H1 (cell line): ENCODE data around the gene PLXNA4. TPM values are rescaled to one million over a fixed set of nuclear protein-coding genes. Genes with fewer than 3 reads are reported as not detected.

Experiments used
- CTCF ChIA-PET: fragments of 300-600 bp; sonication (Branson Sonifier 250); formaldehyde crosslinking; loops from one replicate; lab custom pipeline; 2021; ENCODE audit not compliant: partially characterized antibody; lab: Charles Lee
- POLR2A ChIA-PET: fragments of 300-600 bp; sonication (Branson Sonifier 250); formaldehyde crosslinking; loops from one replicate; lab custom pipeline; 2021; ENCODE audit warnings: inconsistent platforms; ENCODE audit not compliant: partially characterized antibody; lab: Charles Lee
- DNase-seq, 2 experiments: peaks; one replicate each; pipeline versions ENCODE4 v3.0.0 to v3.0.0-alpha.2; 2010 to 2022; ENCODE audit warnings: low spot score in 2 of 2, low read depth in 1 of 2, mixed read lengths in 1 of 2
- FAIRE-seq: peaks from 2 replicates; lab custom pipeline; 2011; peaks lifted over from hg19 to GRCh38; lab: Jason Lieb, UNC
- H2AFZ ChIP-seq: 2 replicates; pipeline ENCODE4 v1.8.1; 2012; ENCODE audit warnings: low read length, inconsistent platforms
- H2AK5ac ChIP-seq: 2 replicates; pipeline ENCODE4 v1.6.1; 2013; ENCODE audit warnings: low read depth, low read length
- H2BK120ac ChIP-seq: replicated peaks from 2 replicates; pipeline ENCODE3; 2013; ENCODE audit warnings: low read depth, low read length, inconsistent platforms
- H2BK12ac ChIP-seq: 2 replicates; pipeline ENCODE4 v1.6.1; 2013; ENCODE audit warnings: low read depth, low read length
- H2BK15ac ChIP-seq: 2 replicates; pipeline ENCODE4 v1.6.1; 2013; ENCODE audit warnings: low read length
- H2BK20ac ChIP-seq: 2 replicates; pipeline ENCODE4 v1.6.1; 2013; ENCODE audit warnings: low read length
- H2BK5ac ChIP-seq: 2 replicates; pipeline ENCODE4 v1.6.1; 2013; ENCODE audit warnings: low read depth, low read length
- H3K14ac ChIP-seq: 2 replicates; pipeline ENCODE4 v1.6.1; 2013; ENCODE audit warnings: inconsistent platforms; ENCODE audit not compliant: insufficient read length
- H3K18ac ChIP-seq: 2 replicates; pipeline ENCODE4 v1.6.1; 2013; ENCODE audit warnings: low read length; ENCODE audit errors: extremely low read depth
- H3K23ac ChIP-seq: 2 replicates; pipeline ENCODE4 v1.6.1; 2013; ENCODE audit warnings: inconsistent platforms; ENCODE audit not compliant: insufficient read length
- H3K23me2 ChIP-seq: 2 replicates; pipeline ENCODE4 v1.6.1; 2013; ENCODE audit warnings: low read depth, low read length
- H3K27ac ChIP-seq: 2 replicates; pipeline ENCODE4 v1.6.1; 2011; ENCODE audit warnings: low read depth, low read length, inconsistent platforms
- H3K27me3 ChIP-seq, 4 experiments: replicated peaks in 1 of 4; 1 replicate in 1 of 4; 2 replicates in 3 of 4; pipeline versions ENCODE4 v1.6.1 to v1.8.1; 2011 to 2013; ENCODE audit warnings: low read length in 3 of 4, mild to moderate bottlenecking in 3 of 4, inconsistent platforms in 2 of 4, mixed read lengths in 2 of 4, moderate library complexity in 1 of 4; ENCODE audit not compliant: control insufficient read depth in 3 of 4, insufficient read depth in 3 of 4; ENCODE audit errors: extremely low read depth in 1 of 4
- H3K36me3 ChIP-seq, 4 experiments: 2 replicates each; pipeline versions ENCODE4 v1.6.1 to v1.8.1; 2011 to 2013; ENCODE audit warnings: mild to moderate bottlenecking in 4 of 4, low read length in 3 of 4, moderate library complexity in 2 of 4, control low read depth in 1 of 4, inconsistent platforms in 1 of 4; ENCODE audit not compliant: insufficient read depth in 4 of 4, control insufficient read depth in 2 of 4
- H3K4ac ChIP-seq: replicated peaks from 2 replicates; pipeline ENCODE3; 2013; ENCODE audit warnings: low read length, low read depth, mixed read lengths, inconsistent platforms; ENCODE audit not compliant: insufficient read length
- H3K4me1 ChIP-seq, 4 experiments: replicated peaks in 1 of 4; 1 replicate in 1 of 4; 2 replicates in 3 of 4; pipeline versions ENCODE4 v1.6.1 to v1.8.1; 2011 to 2013; ENCODE audit warnings: low read length in 3 of 4, inconsistent platforms in 2 of 4, mixed read lengths in 1 of 4; ENCODE audit not compliant: insufficient read depth in 4 of 4, control insufficient read depth in 3 of 4
- H3K4me2 ChIP-seq, 2 experiments: 2 replicates each; pipeline versions ENCODE4 v1.6.1 to v1.8.1; 2011 to 2013; ENCODE audit warnings: low read depth in 2 of 2, low read length in 2 of 2, control low read depth in 1 of 2, inconsistent platforms in 1 of 2, mild to moderate bottlenecking in 1 of 2; ENCODE audit not compliant: insufficient read depth in 1 of 2
- H3K4me3 ChIP-seq, 4 experiments: fragments of 200-600, 300-600 bp in 1 of 4; sonication (generic), shearing (Covaris generic), sonication (Bioruptor Twin) in 1 of 4; 2 replicates each; pipeline versions ENCODE4 v1.5.1 to v1.8.1; 2011 to 2016; ENCODE audit warnings: low read length in 4 of 4, low read depth in 3 of 4, control low read depth in 2 of 4, inconsistent platforms in 2 of 4, mild to moderate bottlenecking in 2 of 4, mixed read lengths in 1 of 4, moderate library complexity in 1 of 4; ENCODE audit not compliant: insufficient read depth in 2 of 4; ENCODE audit errors: extremely low read depth in 1 of 4
- H3K56ac ChIP-seq: replicated peaks from 2 replicates; pipeline ENCODE3; 2013; ENCODE audit warnings: low read depth, mild to moderate bottlenecking, mixed read lengths, low read length, inconsistent platforms; ENCODE audit not compliant: insufficient read length
- H3K79me1 ChIP-seq: 2 replicates; pipeline ENCODE4 v1.6.1; 2013; ENCODE audit warnings: low read depth, low read length, control low read depth
- H3K79me2 ChIP-seq, 2 experiments: 2 replicates each; pipeline versions ENCODE4 v1.6.1 to v1.8.1; 2012 to 2013; ENCODE audit warnings: low read length in 2 of 2, mild to moderate bottlenecking in 2 of 2, inconsistent platforms in 1 of 2; ENCODE audit not compliant: insufficient read depth in 2 of 2, control insufficient read depth in 1 of 2
- H3K9ac ChIP-seq, 4 experiments: replicated peaks in 1 of 4; 1 replicate in 1 of 4; 2 replicates in 3 of 4; pipeline versions ENCODE4 v1.6.1 to v1.8.1; 2011 to 2013; ENCODE audit warnings: low read depth in 3 of 4, low read length in 3 of 4, control low read depth in 2 of 4, mild to moderate bottlenecking in 2 of 4, moderate library complexity in 2 of 4, inconsistent platforms in 1 of 4; ENCODE audit errors: extremely low read depth in 1 of 4
- H3K9me3 ChIP-seq, 2 experiments: 2 replicates each; pipeline versions ENCODE4 v1.6.1 to v1.8.1; 2012 to 2013; ENCODE audit warnings: mild to moderate bottlenecking in 2 of 2, moderate library complexity in 2 of 2, control low read depth in 1 of 2, inconsistent platforms in 1 of 2, low read depth in 1 of 2, low read length in 1 of 2, mixed read lengths in 1 of 2; ENCODE audit not compliant: insufficient read depth in 2 of 2
- H4K20me1 ChIP-seq, 2 experiments: replicated peaks in 1 of 2; 2 replicates each; pipeline versions ENCODE3 to v1.8.1; 2011 to 2013; ENCODE audit warnings: inconsistent platforms in 2 of 2, low read length in 2 of 2, mild to moderate bottlenecking in 1 of 2; ENCODE audit not compliant: insufficient read depth in 2 of 2, control insufficient read depth in 1 of 2
- H4K5ac ChIP-seq: 2 replicates; pipeline ENCODE4 v1.6.1; 2013; ENCODE audit warnings: low read length, low read depth, mixed read lengths, inconsistent platforms; ENCODE audit not compliant: insufficient read length
- H4K8ac ChIP-seq: 2 replicates; pipeline ENCODE4 v1.8.0; 2013; ENCODE audit warnings: mild to moderate bottlenecking, moderate library complexity, low read length, inconsistent platforms; ENCODE audit not compliant: insufficient read depth; ENCODE audit errors: extremely low read depth
- H4K91ac ChIP-seq: replicated peaks from 2 replicates; pipeline ENCODE3; 2013; ENCODE audit warnings: low read length, mixed read lengths, inconsistent platforms; ENCODE audit not compliant: insufficient read length
- ASH2L ChIP-seq: fragments of 200-600, 300-600 bp; sonication (generic); IDR thresholded peaks from one replicate; pipeline ENCODE4 v1.7.1; 2017; ENCODE audit warnings: low read length
- NANOG ChIP-seq: IDR thresholded peaks from 2 replicates; pipeline ENCODE4 v1.6.1; 2011; ENCODE audit warnings: low read length, low read depth, mild to moderate bottlenecking, inconsistent platforms; ENCODE audit not compliant: insufficient read depth, poor library complexity, severe bottlenecking
- POLR2A ChIP-seq, 2 experiments: IDR thresholded peaks; 1 replicate in 1 of 2; 2 replicates in 1 of 2; pipeline ENCODE4 v1.6.1; 2011; ENCODE audit warnings: low read depth in 2 of 2, low read length in 2 of 2, mild to moderate bottlenecking in 2 of 2; ENCODE audit errors: control extremely low read depth in 1 of 2
- RBBP5 ChIP-seq: IDR thresholded peaks from 2 replicates; pipeline ENCODE4 v1.7.1; 2012; ENCODE audit warnings: low read depth, mild to moderate bottlenecking, inconsistent platforms, low read length, moderate library complexity, borderline replicate concordance
- RNF2 ChIP-seq: fragments of 200-900, 300-1000 bp; sonication (generic); IDR thresholded peaks from 2 replicates; pipeline ENCODE4 v1.7.1; 2016; ENCODE audit warnings: borderline replicate concordance, low read depth, mild to moderate bottlenecking, antibody characterized with exemption, low read length; ENCODE audit not compliant: poor library complexity, severe bottlenecking; ENCODE audit errors: missing control alignments
- RXRA ChIP-seq: IDR thresholded peaks from 2 replicates; pipeline ENCODE4 v1.6.1; 2011; ENCODE audit warnings: low read depth, mild to moderate bottlenecking, low read length, moderate library complexity; ENCODE audit not compliant: insufficient read depth
- SIX5 ChIP-seq: IDR thresholded peaks from 2 replicates; pipeline ENCODE4 v1.6.1; 2011; ENCODE audit warnings: mild to moderate bottlenecking, low read depth, low read length
- SP2 ChIP-seq: IDR thresholded peaks from 2 replicates; pipeline ENCODE4 v1.6.1; 2012; ENCODE audit warnings: mild to moderate bottlenecking, low read length, inconsistent platforms
- WGBS, 2 experiments: shearing (Covaris generic) in 1 of 2; methylation state at CpG; one replicate each; pipeline versions ENCODE4 v1.1.6 to v1.1.7; 2013 to 2015; ENCODE audit warnings: low lambda C conversion rate in 2 of 2, mixed read lengths in 2 of 2, inconsistent platforms in 1 of 2, low coverage in 1 of 2, missing lambda C conversion rate in 1 of 2; ENCODE audit not compliant: insufficient replicate concordance in 2 of 2, insufficient coverage in 1 of 2, insufficient read length in 1 of 2; ENCODE audit errors: extremely low coverage in 1 of 2, missing lambda C conversion rate in 1 of 2; 5-methylcytosine and 5-hydroxymethylcytosine counted together
- polyA plus RNA-seq, 7 experiments: library from polyadenylated mRNA; depleted of rRNA in 3 of 7; stranded (reverse) in 5 of 7; unstranded in 2 of 7; fragments of >200 nt in 5 of 7; fragments of 200-250 nt in 2 of 7; gene quantifications; 1 replicate in 5 of 7; 2 replicates in 1 of 7; 4 replicates in 1 of 7; pipeline versions ENCODE4 v1.2.1 to v1.2.3, GENCODE V29; 2011 to 2013; ENCODE audit warnings: missing spikeins in 2 of 7, mixed read lengths in 2 of 7
- total RNA-seq: library from RNA; stranded (reverse); fragmentation: NEBNext Ultra II Directional; extraction: Animal tissue kit (Norgen Biotek cat#: 25700); gene quantifications from 2 replicates; pipeline ENCODE4 v1.2.1, GENCODE V29; 2021

The PLXNA4 gene
- total and polyA plus RNA-seq, 2 of the 8 experiments (the other 6 are each of a cell fraction or from before 2014, with no cell fraction given), result 0.76 to 0.79 TPM

GRCh38 chr7:132290021-132290420, 286.2 kb downstream of the PLXNA4 start:
- H3K27me3 ChIP-seq, result no peaks in the 10 kb centered on the region
- no peak overlapping the region for H3K4ac ChIP-seq
- H3K9me3 ChIP-seq, result no peaks in the 10 kb centered on the region
- no peak overlapping the region for H4K8ac ChIP-seq
- H2AK5ac ChIP-seq, result no peak overlapping the region
- no peak for FAIRE-seq
- 84% methylated on average over 5 of the region's 5 CpGs; no CpG with 5 or more reads in 1 of the 2 experiments for WGBS, 2 experiments
- TF ChIP-seq ASH2L, result no peak
- TF ChIP-seq SIX5, result no peak
- TF ChIP-seq RXRA, result no peak
- no peak for TF ChIP-seq NANOG
- TF ChIP-seq RBBP5, result no peak
- no peak for TF ChIP-seq SP2
- TF ChIP-seq RNF2, result no peak
- TF ChIP-seq POLR2A (IDR thresholded peaks at IDR 0.05; ENCODE audit: control extremely low read depth in 1 of 2, low read depth in 2 of 2, low read length in 2 of 2), result no peak
- H3K23ac ChIP-seq, result no peak overlapping the region
- no peak overlapping the region for H4K5ac ChIP-seq
- no peaks in the 10 kb centered on the region for H3K23me2 ChIP-seq
- H2BK5ac ChIP-seq, result no peak overlapping the region
- H3K79me2 ChIP-seq, result no peaks in the 10 kb centered on the region
- no peaks in the 10 kb centered on the region for H3K79me1 ChIP-seq
- H2BK12ac ChIP-seq, result no peak overlapping the region
- ChIA-PET POLR2A (no interaction called here), CTCF (interaction anchor here (1.4 to 2.1 kb wide), 2 partner anchors 18 to 20 kb away, joined by 4 to 6 read pairs; no protein-coding TSS in a partner anchor)
- H3K4me1 ChIP-seq, result no peaks in the 10 kb centered on the region
- no peak overlapping the region for H3K14ac ChIP-seq
- H3K18ac ChIP-seq, result no peak overlapping the region
- no peak for DNase-seq
- H3K36me3 ChIP-seq, result no peaks in the 10 kb centered on the region
- H2BK20ac ChIP-seq, result no peak overlapping the region
- H3K27ac ChIP-seq, result no peak overlapping the region
- H4K20me1 ChIP-seq, result no peaks in the 10 kb centered on the region
- no peak overlapping the region for H3K9ac ChIP-seq
- H4K91ac ChIP-seq, result no peak overlapping the region
- H2AFZ ChIP-seq, result no peak overlapping the region
- no peak overlapping the region for H2BK120ac ChIP-seq
- no peak overlapping the region for H2BK15ac ChIP-seq
- no peak overlapping the region for H3K4me2 ChIP-seq
- H3K56ac ChIP-seq, result no peak overlapping the region
- H3K4me3 ChIP-seq, result no peak overlapping the region
